ENCODE measurements around the gene FNDC4.
"Not testable (repeated sequence)": the region's sequence is repeated elsewhere in the genome, so short reads cannot be mapped to it uniquely, and the experiment has no call there.

FNDC4 gene, protein sequence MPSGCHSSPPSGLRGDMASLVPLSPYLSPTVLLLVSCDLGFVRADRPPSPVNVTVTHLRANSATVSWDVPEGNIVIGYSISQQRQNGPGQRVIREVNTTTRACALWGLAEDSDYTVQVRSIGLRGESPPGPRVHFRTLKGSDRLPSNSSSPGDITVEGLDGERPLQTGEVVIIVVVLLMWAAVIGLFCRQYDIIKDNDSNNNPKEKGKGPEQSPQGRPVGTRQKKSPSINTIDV

DNA sequence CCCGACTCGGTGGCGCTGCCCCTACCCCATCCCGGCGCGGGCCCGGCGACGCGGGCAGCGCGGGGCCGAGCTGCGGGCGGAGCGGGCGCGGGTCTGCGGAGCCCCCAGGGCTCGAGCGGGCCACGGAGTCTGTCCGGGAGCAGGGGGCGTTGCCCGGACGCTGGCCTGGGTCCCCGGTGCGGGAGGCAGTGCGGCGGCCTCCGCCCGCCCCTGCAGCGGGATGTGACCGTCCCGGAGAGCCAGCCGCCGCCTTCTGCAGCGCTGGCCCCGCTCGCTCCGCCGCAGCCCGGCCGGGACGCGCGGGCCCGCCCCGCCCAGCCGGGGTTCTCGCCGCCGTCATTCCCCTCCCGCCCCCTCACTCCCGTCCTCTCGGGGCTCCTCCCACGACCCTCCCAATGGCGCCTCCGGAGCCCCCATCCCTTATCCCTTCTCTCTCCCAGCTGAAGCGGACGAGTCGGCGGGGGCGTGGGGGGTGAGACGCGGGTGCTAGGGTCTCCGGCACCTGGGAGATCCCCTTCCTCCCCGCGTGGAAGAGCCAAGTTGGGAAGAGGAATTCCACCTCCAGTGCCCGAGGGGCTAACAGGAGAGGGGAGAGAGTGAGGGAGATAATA is at the start of gene FNDC4:
Gene FNDC4, minus strand, starts transcription at position 257 of the 611 bp plus-strand sequence. CDS start 521 bp downstream, outside the sequence.
- DNase-seq: peak; percentile 18

GRCh38 chr2:27544143-27544821 is 49.3 kb upstream of the FNDC4 start:
- no peak for DNase-seq

DNA sequence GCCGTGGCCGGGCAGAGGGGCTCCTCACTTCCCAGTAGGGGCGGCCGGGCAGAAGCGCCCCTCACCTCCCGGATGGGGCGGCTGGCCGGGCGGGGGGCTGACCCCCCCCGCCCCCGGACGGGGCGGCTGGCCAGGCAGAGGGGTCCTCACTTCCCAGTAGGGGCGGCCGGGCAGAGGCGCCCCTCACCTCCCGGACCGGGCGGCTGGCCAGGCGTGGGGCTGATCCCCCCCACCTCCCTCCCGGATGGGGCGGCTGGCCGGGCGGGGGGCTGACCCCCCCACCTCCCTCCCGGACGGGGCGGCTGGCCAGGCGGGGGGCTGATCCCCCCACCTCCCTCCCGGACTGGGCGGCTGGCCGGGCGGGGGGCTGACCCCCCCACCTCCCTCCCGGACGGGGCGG is 44.6 kb upstream of the FNDC4 start:
- not testable (repeated sequence) for DNase-seq

- not testable (repeated sequence) for DNase-seq
These were observed 43.9 kb upstream of the FNDC4 start for GRCh38 chr2:27538839-27539450.

- DNase-seq: no peak
These were observed 42.3 kb upstream of the FNDC4 start for GRCh38 chr2:27537287-27537686.

DNA sequence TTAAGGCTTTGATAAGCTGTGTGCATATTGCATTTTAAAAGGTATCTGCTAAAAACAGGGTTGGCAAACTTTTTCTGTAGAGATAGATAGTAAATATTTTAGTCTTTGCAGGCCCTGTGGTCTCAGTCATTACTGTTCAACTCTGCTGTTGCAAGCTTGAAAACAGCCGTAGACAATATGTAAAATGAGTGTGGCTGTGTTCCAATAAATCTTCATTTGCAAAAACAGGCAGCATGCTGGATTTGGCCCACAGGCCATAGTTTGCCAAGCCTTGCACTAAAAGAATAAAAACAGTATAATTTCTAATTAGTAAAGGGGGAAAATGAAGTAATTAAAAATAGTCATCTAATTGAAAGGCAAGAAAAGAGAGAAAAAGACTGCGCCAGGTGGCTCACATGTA is 37.0 kb upstream of the FNDC4 start:
- no peak for DNase-seq

GRCh38 chr2:27527182-27527581 is 32.2 kb upstream of the FNDC4 start:
- DNase-seq: no peak

DNA sequence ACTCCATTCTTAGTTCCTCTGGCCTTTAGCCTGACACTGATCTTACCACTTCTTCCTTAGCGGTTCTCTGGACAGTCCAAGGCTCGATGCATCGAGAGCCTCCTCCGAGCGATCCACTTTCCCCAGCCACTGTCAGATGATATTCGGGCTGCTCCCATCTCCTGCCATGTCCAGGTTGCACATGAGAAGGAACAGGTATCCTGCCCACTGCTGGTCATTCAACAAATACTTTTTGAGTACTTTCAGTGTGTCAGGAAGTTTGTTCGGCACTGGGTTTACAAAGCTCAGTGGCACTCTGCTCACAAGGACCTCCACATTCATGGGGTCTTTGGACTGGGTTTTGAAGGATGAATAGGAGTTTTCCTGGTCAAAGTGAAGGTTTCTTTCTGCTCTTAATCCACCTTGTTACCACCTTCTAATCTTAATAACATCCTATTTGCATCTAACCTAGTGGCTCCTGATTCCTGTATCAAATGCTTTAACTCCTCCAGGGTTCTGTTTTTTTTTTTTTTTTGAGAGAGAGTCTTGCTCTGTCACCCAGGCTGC is 27.5 kb upstream of the FNDC4 start:
- no peak for DNase-seq

DNA sequence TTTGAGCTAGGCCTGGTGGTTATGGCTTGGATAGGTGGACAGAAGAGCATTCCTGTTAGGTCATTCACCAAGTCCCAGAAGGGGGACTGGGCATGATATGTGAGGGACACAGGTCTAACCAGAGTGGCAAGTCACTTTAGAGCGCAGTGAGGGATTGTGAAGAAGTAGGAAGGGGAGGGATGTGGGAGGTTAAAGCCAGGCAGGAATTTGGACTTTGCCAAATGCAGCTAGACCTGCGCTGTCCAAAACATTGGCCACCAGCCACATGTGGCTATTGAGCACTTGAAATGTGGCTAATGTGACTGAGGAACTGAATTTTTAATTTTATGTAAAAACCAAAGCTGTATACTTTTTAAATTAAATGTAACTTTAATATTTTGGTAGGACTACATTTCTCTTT is 25.3 kb upstream of the FNDC4 start:
- no peak for DNase-seq

DNA sequence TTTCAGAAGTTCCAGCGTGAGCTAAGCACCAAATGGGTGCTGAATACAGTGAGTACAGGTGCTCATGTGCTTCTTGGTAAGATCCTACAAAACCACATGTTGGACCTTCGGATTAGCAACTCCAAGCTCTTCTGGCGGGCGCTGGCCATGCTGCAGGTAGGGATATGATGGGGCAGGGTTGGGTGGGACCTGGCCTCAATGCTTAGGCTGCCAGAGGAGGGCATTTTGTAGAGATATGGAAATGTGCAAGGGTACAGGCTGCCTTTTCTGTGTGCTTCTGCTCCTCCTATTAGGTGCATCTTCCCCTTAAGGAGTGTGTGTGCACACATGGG is 23.7 kb upstream of the FNDC4 start:
- no peak for DNase-seq

GRCh38 chr2:27518113-27518781 is 23.2 kb upstream of the FNDC4 start:
- no peak for DNase-seq

GRCh38 chr2:27509326-27509725 is 14.3 kb upstream of the FNDC4 start:
- no peak for DNase-seq

DNA sequence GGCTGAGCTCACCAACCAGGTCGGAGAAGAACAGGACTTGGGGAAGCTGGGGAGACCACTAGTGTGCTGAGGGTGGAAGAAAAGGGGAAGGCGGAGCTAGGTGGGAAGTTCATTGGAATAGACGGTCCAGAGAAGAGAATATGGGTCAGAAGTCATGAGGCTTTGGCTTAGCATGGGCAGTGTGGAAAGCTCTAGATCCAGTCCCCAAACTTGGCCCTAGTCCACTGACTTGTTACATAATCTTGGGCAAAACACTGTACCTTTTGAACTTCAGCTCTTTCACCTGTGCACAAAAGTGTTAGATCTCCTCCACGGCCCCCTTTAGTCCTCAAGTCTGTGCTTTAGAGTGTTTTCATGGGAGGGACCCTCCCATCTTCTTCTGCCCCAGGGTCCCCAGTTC is 12.3 kb upstream of the FNDC4 start:
- no peak for DNase-seq

DNA sequence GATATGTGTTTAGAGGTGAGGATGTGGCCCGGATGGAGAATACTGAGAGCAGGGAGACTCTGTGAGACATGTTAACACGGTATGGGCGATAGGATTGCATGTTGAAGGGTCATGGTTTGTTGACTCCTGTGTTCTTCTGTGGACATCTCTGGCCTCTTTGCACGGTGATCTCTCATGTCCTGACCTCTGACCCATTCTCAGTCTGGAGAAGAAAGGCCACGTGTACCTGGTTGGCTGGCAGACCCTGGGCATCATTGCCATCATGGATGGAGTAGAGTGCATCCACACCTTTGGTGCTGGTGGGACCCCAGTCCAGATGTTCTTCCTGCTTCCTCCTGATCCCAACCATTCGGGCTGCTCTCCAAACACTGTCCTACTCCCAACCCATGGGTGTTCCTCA is 11.6 kb upstream of the FNDC4 start:
- DNase-seq: no peak

GRCh38 chr2:27502142-27502541 is 7.1 kb upstream of the FNDC4 start:
- no peak for DNase-seq

DNA sequence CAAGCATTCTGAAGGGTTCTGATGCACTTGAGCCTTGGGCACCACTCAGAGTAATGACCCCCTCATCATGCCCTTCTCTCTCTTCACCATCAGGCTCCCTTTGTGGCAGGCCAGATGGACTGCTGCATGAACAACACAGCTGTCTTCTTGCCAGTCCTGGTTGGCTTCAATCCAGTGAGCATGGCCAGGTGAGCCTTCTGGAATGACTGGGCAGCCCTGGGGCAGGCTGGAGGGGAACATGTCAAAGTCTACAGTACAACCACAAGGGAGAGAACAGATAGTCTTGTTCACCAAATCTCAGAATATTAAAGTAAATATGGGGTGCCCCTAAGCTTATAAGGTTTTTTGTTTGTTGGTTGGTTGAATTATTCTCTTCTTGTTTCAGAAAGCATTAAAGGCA is 6.0 kb upstream of the FNDC4 start:
- no peak for DNase-seq

- DNase-seq: no peak
These were observed 4.0 kb upstream of the FNDC4 start for GRCh38 chr2:27498975-27499374.

DNA sequence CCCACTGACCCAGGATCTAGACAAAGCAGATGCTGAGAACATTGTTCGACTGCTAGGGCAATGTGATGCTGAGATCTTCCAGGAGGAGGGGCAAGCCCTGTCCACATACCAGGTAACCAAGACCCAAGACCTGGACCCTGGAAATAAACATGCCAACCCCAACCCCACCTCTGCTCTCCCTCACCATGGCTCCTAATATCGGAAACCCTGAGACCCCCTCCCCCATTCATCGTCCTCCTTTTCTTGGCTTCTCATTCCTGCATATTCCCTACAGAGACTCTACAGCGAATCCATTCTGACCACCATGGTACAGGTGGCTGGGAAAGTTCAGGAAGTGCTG is 2.3 kb upstream of the FNDC4 start:
- DNase-seq: no peak

DNA sequence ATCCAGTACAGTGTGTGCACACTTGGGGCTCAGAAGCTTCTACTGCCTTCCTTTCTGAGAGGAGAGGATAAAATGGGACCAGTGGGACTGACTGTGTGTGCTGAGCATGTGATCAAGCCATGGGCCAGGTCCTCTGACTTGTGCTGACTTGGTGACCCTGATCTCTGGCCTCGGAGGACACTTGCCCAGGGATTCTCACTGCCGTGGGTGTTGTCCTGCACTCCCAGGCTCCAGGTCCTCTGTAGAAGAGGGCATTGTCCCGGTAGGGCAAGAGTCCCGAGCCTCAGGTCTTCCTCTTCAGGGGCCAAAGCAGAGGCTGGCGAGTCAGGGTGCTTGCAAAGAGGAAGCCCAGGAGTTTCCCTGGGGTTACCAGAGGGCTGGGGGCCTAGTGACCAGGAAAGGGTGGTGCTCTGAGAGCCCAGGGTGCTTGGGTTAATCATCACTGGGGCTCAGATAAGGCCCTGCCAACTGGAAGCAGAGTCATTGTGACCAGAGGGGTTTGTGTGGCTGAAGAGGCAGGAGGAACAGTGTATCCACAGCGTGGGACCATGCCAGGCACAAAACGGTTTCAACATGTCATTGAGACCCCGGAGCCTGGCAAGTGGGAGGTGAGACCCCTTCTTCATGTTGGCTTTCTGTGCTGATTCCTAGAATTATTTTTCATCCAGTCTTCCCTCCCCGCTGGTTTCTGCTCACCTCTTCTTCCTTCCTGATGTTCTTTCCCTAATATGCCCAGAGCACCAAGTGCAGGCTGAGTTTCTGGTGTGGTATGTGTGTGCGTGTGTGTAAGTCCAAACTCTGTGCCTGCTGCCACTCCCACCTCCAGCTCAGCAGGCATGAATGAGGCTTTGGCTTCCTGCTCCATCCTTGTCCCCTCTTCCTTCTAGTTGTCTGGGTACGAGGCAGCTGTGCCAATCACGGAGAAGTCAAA is 1.6 kb upstream of the FNDC4 start, which contains the start of gene GCKR:
Gene GCKR, plus strand, starts transcription at position 483 of the 931 bp plus-strand sequence. Its CDS starts 66 bp downstream, at position 549.
- no peak for DNase-seq

- DNase-seq: no peak
These were observed 898 bp upstream of the FNDC4 start for GRCh38 chr2:27495840-27496356.

DNA sequence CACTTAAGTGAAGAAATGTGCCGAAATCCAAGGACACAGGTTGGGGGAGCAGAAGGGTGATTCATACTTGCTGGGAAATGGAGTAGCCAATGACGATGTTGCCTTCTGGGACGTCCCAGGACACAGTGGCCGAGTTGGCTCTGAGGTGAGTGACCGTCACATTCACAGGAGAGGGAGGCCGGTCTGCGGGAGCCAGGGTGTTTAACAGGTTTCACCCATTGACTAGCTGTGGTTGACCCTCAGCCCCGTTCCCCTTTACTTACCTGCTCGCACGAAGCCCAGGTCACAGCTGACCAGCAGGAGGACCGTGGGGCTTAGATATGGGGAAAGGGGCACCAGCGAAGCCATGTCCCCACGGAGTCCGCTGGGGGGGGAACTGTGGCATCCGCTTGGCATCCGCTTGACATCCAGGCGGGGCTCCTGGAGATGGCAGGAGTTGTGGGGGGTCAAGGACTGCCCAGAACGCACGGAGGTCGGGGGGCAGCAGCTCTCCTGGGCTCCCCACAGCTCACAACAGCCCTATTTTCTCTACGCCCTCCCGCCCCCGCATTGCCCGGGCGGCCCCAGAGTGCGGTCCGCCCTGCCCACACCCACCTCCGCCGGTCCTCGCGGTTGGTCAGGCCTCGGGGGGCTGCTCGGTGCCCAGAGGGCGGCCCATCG is 586 bp downstream of the FNDC4 start:
- DNase-seq: no peak

All from NCI-H1694 (cell line).